K562 (cell line): ENCODE measurements around the gene NIPBL. TPM values are rescaled to one million over a fixed set of nuclear protein-coding genes. Genes with fewer than 3 reads are reported as not detected.

ENCODE experiments used
- BDP1 ChIP-seq: IDR thresholded peaks from 3 replicates; pipeline ENCODE4 v1.6.1; 2011; ENCODE audit not compliant: insufficient read length, insufficient read depth
- BRD9 ChIP-seq: fragments of 450-650 bp; IDR thresholded peaks from 2 replicates; pipeline ENCODE4 v1.6.1; 2018; ENCODE audit warnings: low read depth; ENCODE audit not compliant: partially characterized antibody
- ETS2 ChIP-seq: IDR thresholded peaks from 2 replicates; pipeline ENCODE4 v1.6.1; 2016; ENCODE audit warnings: borderline replicate concordance, missing genetic modification characterization, mild to moderate bottlenecking, moderate library complexity, missing compliant biosample characterization; ENCODE audit not compliant: poor library complexity, severe bottlenecking
- ETV1 ChIP-seq: fragments of 450-650 bp; conservative IDR thresholded peaks from 2 replicates; pipeline ENCODE4 v1.6.1; 2016; ENCODE audit warnings: missing genetic modification characterization, control low read depth, low read depth, missing compliant biosample characterization
- HDAC6 ChIP-seq: IDR thresholded peaks from 2 replicates; pipeline ENCODE4 v1.6.1; 2012; ENCODE audit warnings: low read depth, mild to moderate bottlenecking, control low read depth, inconsistent platforms, low read length, moderate library complexity
- HSF4 ChIP-seq: fragments of 250-450 bp; sonication (Bioruptor Pico); IDR thresholded peaks from 2 replicates; pipeline ENCODE4 v2.1.2; 2022; ENCODE audit warnings: mild to moderate bottlenecking, moderate library complexity, borderline replicate concordance
- KHSRP ChIP-seq: fragments of 450-650 bp; IDR thresholded peaks from 2 replicates; pipeline ENCODE4 v1.6.1; 2017
- NEUROD1 ChIP-seq: fragments of 150-350 bp; IDR thresholded peaks from 2 replicates; pipeline ENCODE4 v1.6.1; 2014; ENCODE audit warnings: borderline replicate concordance, low read length, low read depth; ENCODE audit not compliant: partially characterized antibody
- PML ChIP-seq: IDR thresholded peaks from 2 replicates; pipeline ENCODE4 v1.6.1; 2012; ENCODE audit warnings: low read length, inconsistent platforms
- RNF2 ChIP-seq: sonication (generic); IDR thresholded peaks from 2 replicates; pipeline ENCODE4 v1.6.1; 2016
- SP2 ChIP-seq: IDR thresholded peaks from 2 replicates; pipeline ENCODE4 v1.6.1; 2011; ENCODE audit warnings: mild to moderate bottlenecking, low read depth, low read length, moderate library complexity; ENCODE audit not compliant: poor library complexity, severe bottlenecking; ENCODE audit errors: extremely low read depth
- SRF ChIP-seq, 2 experiments: fragments of 250-450, 450-650 bp in 1 of 2; sonication (Bioruptor Pico) in 1 of 2; sonication (generic) in 1 of 2; formaldehyde crosslinking; IDR thresholded peaks; 2 replicates each; pipeline versions ENCODE4 v1.5.0 to v1.5.1; 2020 to 2022; ENCODE audit warnings: mild to moderate bottlenecking in 1 of 2, missing genetic modification reagents in 1 of 2
- ZNF583 ChIP-seq: fragments of 250-450 bp; sonication (Bioruptor Pico); IDR thresholded peaks from 2 replicates; pipeline ENCODE4 v1.4.0; 2020
- ZNF644 ChIP-seq: fragments of 200-800 bp; sonication (Bioruptor generic); IDR thresholded peaks from 2 replicates; pipeline ENCODE4 v1.6.1; 2016; ENCODE audit warnings: low read depth, missing genetic modification characterization, missing compliant biosample characterization
- polyA plus RNA-seq, 8 experiments: library from polyadenylated mRNA; depleted of rRNA in 4 of 8; stranded (reverse) in 5 of 8; unstranded in 3 of 8; fragments of >200 nt; fragmentation: Nextera tagmentation in 2 of 8; fragmentation: Illumina TruSeq in 1 of 8; extraction: Ambion mirVana in 2 of 8; extraction: Trizol in 1 of 8; gene quantifications; 2 replicates each; pipeline versions ENCODE4 v1.2.1 to v1.2.3, GENCODE V29; 2011 to 2014; ENCODE audit warnings: inconsistent platforms in 1 of 8, missing spikeins in 1 of 8
- total RNA-seq, 7 experiments: library from RNA; depleted of rRNA in 6 of 7; stranded (reverse); fragments of >200 nt in 6 of 7; fragmentation: Illumina TruSeq in 2 of 7; extraction: Trizol in 2 of 7; gene quantifications; 2 replicates each; pipeline versions ENCODE4 v1.2.1 to v1.2.3, GENCODE V29; 2011 to 2021; ENCODE audit warnings: low replicate concordance in 1 of 7
- TF ChIP-seq, protein P1 (sequence below): fragments of 250-450 bp; sonication (Bioruptor Pico); IDR thresholded peaks from 2 replicates; pipeline ENCODE4 v1.5.0; 2021; ENCODE audit warnings: mild to moderate bottlenecking, moderate library complexity
- TF ChIP-seq, protein P2 (sequence below): fragments of 450-650 bp; IDR thresholded peaks from 2 replicates; pipeline ENCODE4 v1.6.1; 2018; ENCODE audit not compliant: partially characterized antibody
- TF ChIP-seq, protein P3 (sequence below): sonication (generic); formaldehyde crosslinking; IDR thresholded peaks from 2 replicates; pipeline ENCODE4 v1.8.1; 2023; ENCODE audit warnings: mild to moderate bottlenecking, missing genetic modification reagents
- TF ChIP-seq, protein P4 (sequence below): sonication (generic); formaldehyde crosslinking; IDR thresholded peaks from 2 replicates; pipeline ENCODE4 v1.8.0; 2022; ENCODE audit warnings: missing genetic modification reagents, mild to moderate bottlenecking, moderate library complexity, borderline replicate concordance

NIPBL gene
- total and polyA plus RNA-seq, 9 of the 15 experiments (the other 6 are each of a cell fraction or from before 2014, with no cell fraction given), result 12.9 to 56.7 (median 38.9) TPM

DNA sequence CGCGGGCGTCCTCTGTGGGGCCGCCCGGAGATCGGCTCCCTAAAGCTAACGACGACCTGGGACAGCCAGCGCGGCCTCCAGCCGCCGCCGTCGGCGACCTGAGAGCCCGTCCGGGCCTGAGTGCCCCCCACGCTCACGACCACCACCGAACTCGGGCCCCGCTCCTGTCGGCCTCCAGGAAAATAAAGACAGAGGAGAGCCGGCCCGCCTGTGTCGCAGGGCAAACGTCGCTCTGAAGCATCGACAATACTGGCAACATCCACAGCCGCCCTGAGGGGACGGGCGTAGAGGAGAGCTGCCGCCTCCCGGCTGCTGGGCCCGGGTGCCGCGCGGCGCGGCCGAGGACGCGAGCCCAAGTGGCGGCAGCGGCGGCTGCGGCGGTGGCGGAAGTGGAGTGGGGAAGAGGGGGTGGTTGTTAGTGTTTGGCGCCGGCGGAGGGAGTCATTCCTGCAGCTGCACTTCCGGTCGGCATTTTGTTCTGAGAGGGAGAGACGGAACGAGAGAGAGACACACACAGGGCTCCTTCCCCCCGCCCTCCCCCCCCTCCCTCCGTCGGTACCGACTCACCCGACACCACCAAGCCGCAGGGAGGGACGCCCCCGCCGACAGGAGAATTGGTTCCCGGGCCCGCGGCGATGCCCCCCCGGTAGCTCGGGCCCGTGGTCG is at the start of gene NIPBL (continued):
- TF ChIP-seq PML, result peak; percentile 74
- TF ChIP-seq, protein P1, sequence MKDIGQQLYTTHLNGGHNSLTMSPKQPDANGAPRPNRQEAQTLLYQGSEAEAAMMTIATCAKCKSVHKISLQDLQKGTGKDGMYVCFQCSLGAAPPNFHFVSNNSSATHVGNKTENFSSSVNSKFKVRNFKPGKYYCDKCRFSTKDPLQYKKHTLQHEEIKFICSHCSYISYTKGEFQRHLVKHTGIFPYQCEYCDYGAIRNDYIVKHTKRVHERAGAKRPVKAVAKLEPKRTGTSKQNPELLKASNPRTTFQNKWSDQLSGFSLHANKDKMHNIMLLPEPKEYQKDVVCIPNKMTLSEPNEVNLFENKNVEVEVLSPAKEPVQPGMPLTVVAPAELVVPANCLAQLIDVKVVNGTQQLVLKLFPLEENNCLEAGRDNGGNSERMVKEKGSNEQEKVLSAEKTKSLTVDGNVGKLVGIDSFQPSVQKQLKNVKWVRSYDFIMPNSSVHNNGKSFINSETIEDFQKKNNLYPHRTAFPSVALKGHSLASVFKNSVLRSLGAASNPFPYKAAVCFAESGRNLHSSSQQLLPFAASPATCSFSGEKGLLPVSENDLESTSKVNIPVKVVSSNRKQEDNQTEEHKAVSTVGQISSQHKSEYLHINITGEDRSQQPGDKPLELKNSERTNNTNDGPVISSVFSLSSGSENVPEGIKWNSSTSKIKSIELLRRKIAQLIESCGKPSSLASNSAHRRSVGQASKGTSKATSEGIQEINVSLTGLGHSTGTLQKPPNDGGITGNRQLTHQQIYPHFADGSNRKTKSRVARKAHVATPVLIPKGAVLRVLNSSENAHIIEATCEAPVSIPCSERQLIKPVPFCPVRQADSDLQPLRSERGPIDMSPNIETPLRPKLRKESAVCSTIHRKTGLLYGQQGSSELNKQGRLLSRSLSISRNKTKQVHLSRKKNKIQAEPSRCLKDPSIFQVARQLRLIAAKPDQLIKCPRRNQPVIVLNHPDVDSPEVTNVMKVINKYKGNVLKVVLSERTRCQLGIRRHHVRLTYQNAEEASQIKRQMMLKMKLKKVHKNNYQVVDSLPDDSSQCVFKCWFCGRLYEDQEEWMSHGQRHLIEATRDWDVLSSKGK, result no peak
- no peak for TF ChIP-seq ETS2 (tag)
- TF ChIP-seq HDAC6, result no peak
- TF ChIP-seq HSF4 (CRISPR knock-in tag), result no peak
- TF ChIP-seq SRF (CRISPR knock-in tag; IDR thresholded peaks at IDR 0.05), result no peak; a peak in 1 of 4 replicates
- TF ChIP-seq BRD9, result no peak
- TF ChIP-seq ZNF644, result no peak
- TF ChIP-seq, protein P2, sequence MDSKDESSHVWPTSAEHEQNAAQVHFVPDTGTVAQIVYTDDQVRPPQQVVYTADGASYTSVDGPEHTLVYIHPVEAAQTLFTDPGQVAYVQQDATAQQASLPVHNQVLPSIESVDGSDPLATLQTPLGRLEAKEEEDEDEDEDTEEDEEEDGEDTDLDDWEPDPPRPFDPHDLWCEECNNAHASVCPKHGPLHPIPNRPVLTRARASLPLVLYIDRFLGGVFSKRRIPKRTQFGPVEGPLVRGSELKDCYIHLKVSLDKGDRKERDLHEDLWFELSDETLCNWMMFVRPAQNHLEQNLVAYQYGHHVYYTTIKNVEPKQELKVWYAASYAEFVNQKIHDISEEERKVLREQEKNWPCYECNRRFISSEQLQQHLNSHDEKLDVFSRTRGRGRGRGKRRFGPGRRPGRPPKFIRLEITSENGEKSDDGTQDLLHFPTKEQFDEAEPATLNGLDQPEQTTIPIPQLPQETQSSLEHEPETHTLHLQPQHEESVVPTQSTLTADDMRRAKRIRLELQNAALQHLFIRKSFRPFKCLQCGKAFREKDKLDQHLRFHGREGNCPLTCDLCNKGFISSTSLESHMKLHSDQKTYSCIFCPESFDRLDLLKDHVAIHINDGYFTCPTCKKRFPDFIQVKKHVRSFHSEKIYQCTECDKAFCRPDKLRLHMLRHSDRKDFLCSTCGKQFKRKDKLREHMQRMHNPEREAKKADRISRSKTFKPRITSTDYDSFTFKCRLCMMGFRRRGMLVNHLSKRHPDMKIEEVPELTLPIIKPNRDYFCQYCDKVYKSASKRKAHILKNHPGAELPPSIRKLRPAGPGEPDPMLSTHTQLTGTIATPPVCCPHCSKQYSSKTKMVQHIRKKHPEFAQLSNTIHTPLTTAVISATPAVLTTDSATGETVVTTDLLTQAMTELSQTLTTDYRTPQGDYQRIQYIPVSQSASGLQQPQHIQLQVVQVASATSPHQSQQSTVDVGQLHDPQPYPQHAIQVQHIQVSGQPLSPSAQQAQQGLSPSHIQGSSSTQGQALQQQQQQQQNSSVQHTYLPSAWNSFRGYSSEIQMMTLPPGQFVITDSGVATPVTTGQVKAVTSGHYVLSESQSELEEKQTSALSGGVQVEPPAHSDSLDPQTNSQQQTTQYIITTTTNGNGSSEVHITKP, result no peak
- TF ChIP-seq ZNF583, result no peak
- no peak for TF ChIP-seq BDP1
- TF ChIP-seq RNF2, result peak; percentile 24; the same call in 1 of the 2 replicates
- TF ChIP-seq, protein P3, sequence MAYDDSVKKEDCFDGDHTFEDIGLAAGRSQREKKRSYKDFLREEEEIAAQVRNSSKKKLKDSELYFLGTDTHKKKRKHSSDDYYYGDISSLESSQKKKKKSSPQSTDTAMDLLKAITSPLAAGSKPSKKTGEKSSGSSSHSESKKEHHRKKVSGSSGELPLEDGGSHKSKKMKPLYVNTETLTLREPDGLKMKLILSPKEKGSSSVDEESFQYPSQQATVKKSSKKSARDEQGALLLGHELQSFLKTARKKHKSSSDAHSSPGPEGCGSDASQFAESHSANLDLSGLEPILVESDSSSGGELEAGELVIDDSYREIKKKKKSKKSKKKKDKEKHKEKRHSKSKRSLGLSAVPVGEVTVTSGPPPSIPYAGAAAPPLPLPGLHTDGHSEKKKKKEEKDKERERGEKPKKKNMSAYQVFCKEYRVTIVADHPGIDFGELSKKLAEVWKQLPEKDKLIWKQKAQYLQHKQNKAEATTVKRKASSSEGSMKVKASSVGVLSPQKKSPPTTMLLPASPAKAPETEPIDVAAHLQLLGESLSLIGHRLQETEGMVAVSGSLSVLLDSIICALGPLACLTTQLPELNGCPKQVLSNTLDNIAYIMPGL (CRISPR knock-in tag), result no peak; the same call in 1 of the 2 replicates
- 0 out of 2 replicates have a peak, but pooled peaks have one; percentile 55 for TF ChIP-seq ETV1
- peak; percentile 45 for TF ChIP-seq NEUROD1
- TF ChIP-seq, protein P4, sequence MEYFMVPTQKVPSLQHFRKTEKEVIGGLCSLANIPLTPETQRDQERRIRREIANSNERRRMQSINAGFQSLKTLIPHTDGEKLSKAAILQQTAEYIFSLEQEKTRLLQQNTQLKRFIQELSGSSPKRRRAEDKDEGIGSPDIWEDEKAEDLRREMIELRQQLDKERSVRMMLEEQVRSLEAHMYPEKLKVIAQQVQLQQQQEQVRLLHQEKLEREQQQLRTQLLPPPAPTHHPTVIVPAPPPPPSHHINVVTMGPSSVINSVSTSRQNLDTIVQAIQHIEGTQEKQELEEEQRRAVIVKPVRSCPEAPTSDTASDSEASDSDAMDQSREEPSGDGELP (CRISPR knock-in tag), result no peak
- no peak for TF ChIP-seq KHSRP
- TF ChIP-seq SP2, result no peak
